WERI-Rb-1 (cell line): ENCODE measurements around the gene SOX30.
A peak's percentile ranks its signal among the peaks of the same experiment; 100 is the strongest.
"Not testable (repeated sequence)": the region's sequence is repeated elsewhere in the genome, so short reads cannot be mapped to it uniquely, and the experiment has no call there.

ENCODE experiments used
- DNase-seq: peaks from one replicate; pipeline ENCODE4 v3.0.0-alpha.2; 2020
- H3K27ac ChIP-seq: fragments of 250-450 bp; sonication (Bioruptor Pico); 2 replicates; pipeline ENCODE4 v1.5.1; 2020; ENCODE audit warnings: mild to moderate bottlenecking, moderate library complexity
- H3K27me3 ChIP-seq: fragments of 250-450 bp; sonication (Bioruptor Pico); 2 replicates; pipeline ENCODE4 v1.5.1; 2021; ENCODE audit warnings: mild to moderate bottlenecking, low read depth, moderate library complexity; ENCODE audit not compliant: insufficient read depth, severe bottlenecking
- H3K36me3 ChIP-seq: fragments of 250-450 bp; sonication (Bioruptor Pico); 2 replicates; pipeline ENCODE4 v1.5.1; 2020; ENCODE audit warnings: mild to moderate bottlenecking, moderate library complexity
- H3K4me3 ChIP-seq: 2 replicates; pipeline ENCODE4 v1.5.1; 2011; ENCODE audit warnings: low read depth, mild to moderate bottlenecking, control low read depth, low read length
- H3K9me3 ChIP-seq: fragments of 250-450 bp; sonication (Bioruptor Pico); 2 replicates; pipeline ENCODE4 v1.5.1; 2021; ENCODE audit warnings: mild to moderate bottlenecking, moderate library complexity; ENCODE audit not compliant: severe bottlenecking
- TF ChIP-seq, protein P1 (sequence below): IDR thresholded peaks from 2 replicates; pipeline ENCODE4 v1.5.1; 2011; ENCODE audit warnings: low read depth, mild to moderate bottlenecking, control low read depth, inconsistent platforms, low read length

SOX30 gene

DNA sequence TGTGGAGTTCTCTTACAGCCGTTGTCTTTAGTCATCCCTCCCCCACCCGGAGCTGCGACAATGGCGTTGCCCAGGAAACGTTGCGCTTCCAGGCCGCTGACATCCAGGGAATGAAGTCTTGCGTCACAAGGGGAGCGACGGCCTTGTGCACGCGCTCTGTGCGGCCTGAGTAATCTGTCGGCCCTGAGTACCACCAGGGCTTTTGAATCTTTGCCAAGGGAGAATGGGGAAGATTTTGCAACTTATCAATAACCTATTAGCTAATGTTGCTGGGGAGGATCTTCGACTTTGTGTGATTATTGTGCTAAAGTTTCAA is at the start of gene SOX30:
Gene SOX30, minus strand, starts transcription at position 62 of the 316 bp plus-strand sequence. CDS start 360 bp downstream, outside the sequence.
- peaks cover 2% of the 10 kb centered on the region for H3K9me3 ChIP-seq
- no peak within 1 kb of the TSS for H3K4me3 ChIP-seq
- no peaks in the 10 kb centered on the region for H3K27me3 ChIP-seq
- TF ChIP-seq, protein P1, sequence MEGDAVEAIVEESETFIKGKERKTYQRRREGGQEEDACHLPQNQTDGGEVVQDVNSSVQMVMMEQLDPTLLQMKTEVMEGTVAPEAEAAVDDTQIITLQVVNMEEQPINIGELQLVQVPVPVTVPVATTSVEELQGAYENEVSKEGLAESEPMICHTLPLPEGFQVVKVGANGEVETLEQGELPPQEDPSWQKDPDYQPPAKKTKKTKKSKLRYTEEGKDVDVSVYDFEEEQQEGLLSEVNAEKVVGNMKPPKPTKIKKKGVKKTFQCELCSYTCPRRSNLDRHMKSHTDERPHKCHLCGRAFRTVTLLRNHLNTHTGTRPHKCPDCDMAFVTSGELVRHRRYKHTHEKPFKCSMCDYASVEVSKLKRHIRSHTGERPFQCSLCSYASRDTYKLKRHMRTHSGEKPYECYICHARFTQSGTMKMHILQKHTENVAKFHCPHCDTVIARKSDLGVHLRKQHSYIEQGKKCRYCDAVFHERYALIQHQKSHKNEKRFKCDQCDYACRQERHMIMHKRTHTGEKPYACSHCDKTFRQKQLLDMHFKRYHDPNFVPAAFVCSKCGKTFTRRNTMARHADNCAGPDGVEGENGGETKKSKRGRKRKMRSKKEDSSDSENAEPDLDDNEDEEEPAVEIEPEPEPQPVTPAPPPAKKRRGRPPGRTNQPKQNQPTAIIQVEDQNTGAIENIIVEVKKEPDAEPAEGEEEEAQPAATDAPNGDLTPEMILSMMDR = no peak
- H3K27ac ChIP-seq = no peak within 1 kb of the TSS
- no peak for DNase-seq
- H3K36me3 ChIP-seq = no peaks in the 10 kb centered on the region

DNA sequence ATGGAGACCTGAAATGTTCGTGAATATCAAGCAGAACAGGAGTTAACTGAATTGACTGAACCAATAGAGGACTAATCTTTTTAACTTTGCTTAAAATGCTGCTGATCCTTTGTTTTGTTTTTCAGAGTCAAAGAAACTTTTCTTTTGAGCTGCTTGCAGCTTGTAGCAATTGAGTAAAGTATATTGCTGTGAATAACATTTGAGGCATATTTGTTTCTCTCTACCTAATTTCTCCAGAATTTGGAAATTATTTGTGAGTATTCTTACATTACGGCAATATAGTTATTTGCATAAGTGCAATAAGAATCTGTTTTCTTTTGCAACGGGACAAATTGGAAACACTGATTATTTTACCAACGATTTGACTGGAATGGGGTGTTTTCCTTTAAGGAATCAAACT is 46.4 kb upstream of the SOX30 start:
- not testable (repeated sequence) for H3K36me3 ChIP-seq, H3K4me3 ChIP-seq, H3K27ac ChIP-seq, DNase-seq, H3K27me3 ChIP-seq
- H3K9me3 ChIP-seq = peaks cover 14% of the 10 kb centered on the region

DNA sequence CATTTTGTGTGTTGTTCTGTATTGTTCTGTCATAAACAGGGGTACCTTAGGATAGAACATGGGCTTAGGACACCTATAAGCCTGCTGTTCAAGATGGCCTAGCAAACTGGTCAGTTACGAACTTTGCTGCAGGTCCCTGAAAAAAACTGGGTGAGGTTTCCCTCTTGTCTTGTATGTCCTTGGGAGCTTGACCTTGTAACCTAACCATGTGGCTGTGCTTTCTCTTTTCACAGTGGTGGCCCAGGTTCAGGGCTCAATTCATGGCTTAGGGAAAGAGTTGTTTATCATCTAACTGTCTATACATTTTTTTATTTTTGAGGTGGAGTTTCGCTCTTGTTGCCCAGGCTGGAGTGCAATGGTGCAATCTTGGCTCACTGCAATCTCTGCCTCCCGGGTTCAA is 43.9 kb upstream of the SOX30 start:
- DNase-seq, H3K27ac ChIP-seq, H3K4me3 ChIP-seq, H3K27me3 ChIP-seq, H3K36me3 ChIP-seq: not testable (repeated sequence)
- peaks cover 14% of the 10 kb centered on the region for H3K9me3 ChIP-seq

DNA sequence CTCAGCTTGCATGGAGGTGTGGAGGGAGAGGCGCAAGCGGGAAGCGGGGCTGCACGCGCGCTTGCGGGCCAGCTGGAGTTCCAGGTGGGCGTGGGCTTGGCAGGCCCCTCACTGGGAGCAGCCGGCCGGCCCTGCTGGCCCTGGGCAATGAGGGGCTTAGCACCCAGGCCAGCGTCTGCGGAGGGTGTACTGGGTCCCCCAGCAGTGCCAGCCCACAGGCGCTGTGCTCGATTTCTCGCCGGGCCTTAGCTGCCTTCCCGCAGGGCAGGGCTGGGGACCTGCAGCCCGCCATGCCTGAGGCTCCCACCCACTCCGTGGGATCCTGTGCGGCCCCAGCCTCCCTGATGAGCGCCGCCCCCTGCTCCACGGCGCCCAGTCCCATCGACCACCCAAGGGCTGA is 41.6 kb upstream of the SOX30 start:
- H3K36me3 ChIP-seq, H3K9me3 ChIP-seq, H3K4me3 ChIP-seq, DNase-seq, H3K27ac ChIP-seq, H3K27me3 ChIP-seq: not testable (repeated sequence)

DNA sequence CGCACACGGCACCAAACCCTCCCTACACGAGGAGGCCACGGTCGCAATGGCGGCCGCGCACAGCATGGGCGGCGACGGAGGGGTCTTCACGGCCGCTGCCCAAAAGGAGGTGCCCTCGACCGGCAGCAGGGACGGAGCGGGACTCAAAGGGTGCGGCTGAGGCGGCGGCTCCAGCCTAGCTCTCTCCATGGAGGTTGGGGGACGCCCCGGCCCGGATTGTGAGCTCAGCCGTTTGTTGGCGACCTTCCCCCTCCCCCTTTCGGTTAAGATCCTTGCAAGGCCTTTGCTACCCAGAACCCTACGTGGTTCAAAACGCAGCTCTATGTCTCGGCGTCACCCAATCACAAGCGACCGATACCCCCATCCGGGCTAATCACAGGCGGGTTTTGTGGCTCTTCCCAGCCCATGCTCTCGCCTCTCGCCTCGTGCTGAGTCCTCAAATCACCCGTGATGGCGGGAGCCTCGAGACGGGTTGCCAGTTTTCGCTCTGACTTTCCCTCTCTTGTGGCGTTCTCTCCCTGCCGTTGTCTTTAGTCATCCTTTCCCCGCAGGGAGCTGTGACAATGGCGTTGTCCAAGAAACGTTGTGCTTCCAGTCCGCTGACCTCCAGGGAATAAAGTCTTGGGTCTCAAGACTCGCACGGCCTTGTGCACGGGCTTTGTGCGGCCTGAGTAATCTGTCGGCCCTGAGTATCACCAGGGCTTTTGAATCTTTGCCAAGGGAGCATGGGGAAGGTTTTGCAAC is 38.6 kb upstream of the SOX30 start:
- Histone ChIP-seq H3K36me3 (no peaks in the 10 kb centered on the region), H3K4me3 (no peak overlapping the region), H3K27ac (no peak overlapping the region), H3K9me3 (no peaks in the 10 kb centered on the region), H3K27me3 (no peaks in the 10 kb centered on the region)
- TF ChIP-seq, protein P1 = no peak
- DNase-seq = no peak

DNA sequence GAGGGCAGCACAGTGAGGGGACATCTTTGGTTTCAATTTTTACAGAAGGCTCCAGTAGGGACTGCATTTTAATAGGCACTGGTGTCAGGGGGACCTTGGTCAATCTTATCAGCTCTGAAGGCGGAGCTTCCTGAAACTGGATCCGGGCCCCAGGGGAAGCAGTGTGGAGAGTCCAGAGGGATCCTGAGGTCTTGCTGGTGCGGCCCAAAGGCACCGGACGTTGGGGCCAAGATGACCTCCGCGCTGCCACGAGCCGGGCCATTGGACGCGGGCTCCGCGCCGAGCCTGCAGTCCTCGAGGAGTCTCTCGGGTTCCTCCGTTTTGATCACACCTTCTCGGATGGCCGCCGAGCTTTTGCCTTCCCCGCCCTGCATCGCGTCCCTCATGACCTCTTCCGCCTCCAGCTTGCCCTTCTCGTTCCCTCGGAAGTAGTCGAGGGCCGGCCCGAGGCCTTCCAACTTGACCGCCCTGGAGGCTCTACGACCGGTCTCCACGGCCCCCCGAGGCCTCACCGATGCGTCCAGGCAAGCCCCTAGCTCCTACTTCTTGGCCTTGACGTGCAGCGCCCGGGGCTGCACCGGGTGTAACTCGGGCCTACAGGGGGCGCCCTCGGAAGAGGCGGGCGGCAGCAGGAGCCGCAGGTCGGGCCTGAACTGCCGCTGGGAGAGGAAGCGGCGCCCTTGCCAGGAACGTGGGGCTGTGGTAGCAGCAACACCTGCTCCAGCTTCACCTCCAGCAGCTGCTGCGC is 37.9 kb upstream of the SOX30 start:
- H3K27me3 ChIP-seq = no peaks in the 10 kb centered on the region
- DNase-seq = no peak
- no peaks in the 10 kb centered on the region for H3K36me3 ChIP-seq
- no peak overlapping the region for H3K27ac ChIP-seq
- TF ChIP-seq, protein P1 = no peak
- no peak overlapping the region for H3K4me3 ChIP-seq
- no peaks in the 10 kb centered on the region for H3K9me3 ChIP-seq

DNA sequence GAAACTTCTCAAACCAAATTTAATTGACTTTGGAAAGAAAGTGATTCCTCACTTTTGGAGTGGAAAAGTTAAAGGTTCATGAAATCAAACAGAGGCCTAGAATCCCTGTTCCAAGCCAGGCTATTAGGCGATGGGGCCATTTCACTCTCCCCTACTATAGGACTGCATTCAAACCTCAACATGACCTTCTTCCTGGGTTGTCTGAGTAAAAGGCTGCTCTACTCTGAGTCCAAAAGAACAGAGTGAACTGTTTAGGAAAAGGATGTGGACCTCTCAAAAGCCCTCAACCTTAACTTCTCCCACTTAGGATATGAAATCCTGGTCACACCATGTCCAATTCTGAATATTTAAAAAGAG is 34.9 kb upstream of the SOX30 start:
- DNase-seq = no peak
- no peak overlapping the region for H3K4me3 ChIP-seq
- no peaks in the 10 kb centered on the region for H3K9me3 ChIP-seq
- no peaks in the 10 kb centered on the region for H3K36me3 ChIP-seq
- TF ChIP-seq, protein P1 = no peak
- H3K27me3 ChIP-seq = no peaks in the 10 kb centered on the region
- no peak overlapping the region; the same call in 1 of the 2 replicates for H3K27ac ChIP-seq

DNA sequence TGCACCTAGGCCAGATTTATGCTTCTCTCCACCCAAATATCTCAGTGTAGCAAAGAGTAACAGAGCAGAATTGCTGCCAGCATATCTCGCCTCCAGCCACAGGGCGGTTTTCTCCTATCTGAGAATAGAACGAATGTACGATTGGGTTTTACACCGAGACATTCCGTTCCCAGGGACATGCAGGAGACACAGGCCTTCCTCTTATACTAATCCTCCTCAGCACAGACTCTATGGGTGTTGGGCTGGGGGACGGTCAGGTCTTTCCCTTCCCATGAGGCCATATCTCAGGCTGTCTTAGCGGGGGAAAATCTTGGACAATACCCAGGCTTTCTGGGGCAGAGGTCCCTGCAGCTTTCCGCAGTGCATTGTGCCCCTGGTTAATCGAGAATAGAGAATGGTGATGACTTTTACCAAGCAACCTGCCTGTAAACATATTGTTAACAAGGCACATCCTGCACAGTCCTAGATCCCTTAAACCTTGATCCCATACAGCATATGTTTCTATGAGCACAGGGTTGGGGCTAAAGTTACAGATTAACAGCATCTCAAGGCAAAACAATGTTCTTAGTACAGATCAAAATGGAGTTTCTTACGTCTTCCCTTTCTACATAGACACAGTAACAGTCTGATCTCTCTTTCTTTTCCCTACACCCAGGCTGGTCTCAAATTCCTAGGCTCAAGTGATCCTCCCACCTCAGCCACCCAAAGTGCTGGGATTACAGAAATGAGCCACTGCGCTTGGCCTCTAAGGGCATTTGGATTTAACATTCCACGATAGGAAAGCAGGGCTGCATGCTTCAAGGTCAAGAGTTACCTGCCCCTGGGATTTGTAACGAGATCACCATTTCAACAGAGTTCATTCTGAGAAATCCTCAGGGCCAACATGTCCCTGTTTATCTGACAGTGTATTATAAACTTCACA is 34.3 kb upstream of the SOX30 start:
- H3K9me3 ChIP-seq, H3K4me3 ChIP-seq, H3K27me3 ChIP-seq, H3K36me3 ChIP-seq: not testable (repeated sequence)
- peak; percentile 45 for DNase-seq
- peak overlapping the region; percentile 41 for H3K27ac ChIP-seq
